AG04450 (cell line): Measurements from ENCODE around the gene CC2D1B. TPM values are rescaled to one million over a fixed set of nuclear protein-coding genes. Genes with fewer than 3 reads are reported as not detected.

Source experiments
- CTCF ChIA-PET: fragments of 300-600, 350-600 bp; formaldehyde crosslinking; extraction: SDS; loops from one replicate; lab custom pipeline; 2022; ENCODE audit warnings: antibody characterized with exemption, inconsistent platforms; lab: Charles Lee
- POLR2A ChIA-PET: fragments of 350-600 bp; formaldehyde crosslinking; extraction: SDS; loops from one replicate; lab custom pipeline; 2021; ENCODE audit warnings: antibody characterized with exemption, inconsistent platforms; lab: Yijun Ruan, JAX
- DNase-seq: peaks from one replicate; pipeline ENCODE4 v3.0.0-alpha.2; 2011; ENCODE audit warnings: low read depth, low spot score
- H3K27ac ChIP-seq: one replicate; pipeline ENCODE4 v1.5.1; 2012; ENCODE audit warnings: low read depth, low read length, control low read depth
- H3K27me3 ChIP-seq: one replicate; pipeline ENCODE4 v1.6.0; 2012; ENCODE audit warnings: low read length; ENCODE audit not compliant: control insufficient read depth, insufficient read depth
- H3K4me3 ChIP-seq: 2 replicates; pipeline ENCODE4 v1.5.1; 2011; ENCODE audit warnings: mild to moderate bottlenecking, low read depth, low read length, control low read depth
- H3K9me3 ChIP-seq: 2 replicates; pipeline ENCODE4 v1.5.1; 2012; ENCODE audit warnings: low read length; ENCODE audit not compliant: control insufficient read depth, insufficient read depth
- polyA plus RNA-seq: library from polyadenylated mRNA; depleted of rRNA; stranded (reverse); fragments of >200 nt; gene quantifications from 2 replicates; pipeline ENCODE4 v1.2.3, GENCODE V29; 2011
- TF ChIP-seq, protein P1 (sequence below): IDR thresholded peaks from 2 replicates; pipeline ENCODE4 v1.5.1; 2011; ENCODE audit warnings: low read depth, low read length, control low read depth, inconsistent platforms

Gene CC2D1B
- polyA plus RNA-seq, 1 experiment: 9.7 TPM

- ChIA-PET CTCF (interaction anchor here (0.6 to 1.0 kb wide), 3 partner anchors 20 to 1668 kb away, joined by 3 read pairs; no protein-coding TSS in a partner anchor), POLR2A (interaction anchor here (0.7 to 1.1 kb wide), 2 partner anchors 36 to 516 kb away, joined by 3 read pairs; partner anchors contain the start of gene PRPF38A)
- TF ChIP-seq, protein P1, sequence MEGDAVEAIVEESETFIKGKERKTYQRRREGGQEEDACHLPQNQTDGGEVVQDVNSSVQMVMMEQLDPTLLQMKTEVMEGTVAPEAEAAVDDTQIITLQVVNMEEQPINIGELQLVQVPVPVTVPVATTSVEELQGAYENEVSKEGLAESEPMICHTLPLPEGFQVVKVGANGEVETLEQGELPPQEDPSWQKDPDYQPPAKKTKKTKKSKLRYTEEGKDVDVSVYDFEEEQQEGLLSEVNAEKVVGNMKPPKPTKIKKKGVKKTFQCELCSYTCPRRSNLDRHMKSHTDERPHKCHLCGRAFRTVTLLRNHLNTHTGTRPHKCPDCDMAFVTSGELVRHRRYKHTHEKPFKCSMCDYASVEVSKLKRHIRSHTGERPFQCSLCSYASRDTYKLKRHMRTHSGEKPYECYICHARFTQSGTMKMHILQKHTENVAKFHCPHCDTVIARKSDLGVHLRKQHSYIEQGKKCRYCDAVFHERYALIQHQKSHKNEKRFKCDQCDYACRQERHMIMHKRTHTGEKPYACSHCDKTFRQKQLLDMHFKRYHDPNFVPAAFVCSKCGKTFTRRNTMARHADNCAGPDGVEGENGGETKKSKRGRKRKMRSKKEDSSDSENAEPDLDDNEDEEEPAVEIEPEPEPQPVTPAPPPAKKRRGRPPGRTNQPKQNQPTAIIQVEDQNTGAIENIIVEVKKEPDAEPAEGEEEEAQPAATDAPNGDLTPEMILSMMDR: peak; percentile 34
- Histone ChIP-seq H3K4me3 (peak overlapping the region; percentile 41), H3K27ac (no peak overlapping the region), H3K27me3 (no peaks in the 10 kb centered on the region), H3K9me3 (no peaks in the 10 kb centered on the region; the same call in 1 of the 2 replicates)
- no peak for DNase-seq
These were observed 2.6 kb upstream of the CC2D1B start for GRCh38 chr1:52368383-52369172.

GRCh38 chr1:52367272-52367671 lies 1.3 kb upstream of the CC2D1B start:
- DNase-seq: no peak
- TF ChIP-seq, protein P1: no peak
- CTCF ChIA-PET: interaction anchor here (1.4 kb wide), 1 partner anchor 319 kb away, joined by 6 read pairs; no protein-coding TSS in a partner anchor
- H3K9me3 ChIP-seq: no peaks in the 10 kb centered on the region; the same call in 1 of the 2 replicates
- H3K27ac ChIP-seq: no peak overlapping the region
- H3K27me3 ChIP-seq: no peaks in the 10 kb centered on the region
- H3K4me3 ChIP-seq: no peak overlapping the region
- POLR2A ChIA-PET: interaction anchor here (1.1 kb wide), 1 partner anchor 37 kb away, joined by 3 read pairs; the partner anchor contains the start of gene PRPF38A

- H3K27ac ChIP-seq: no peak overlapping the region
- H3K4me3 ChIP-seq: peak overlapping the region; percentile 90
- H3K27me3 ChIP-seq: no peaks in the 10 kb centered on the region
- TF ChIP-seq, protein P1: no peak
- no peak for DNase-seq
- no peaks in the 10 kb centered on the region; the same call in 1 of the 2 replicates for H3K9me3 ChIP-seq
- POLR2A ChIA-PET: interaction anchor here (0.6 to 1.0 kb wide), 4 partner anchors 23 to 311 kb away, joined by 3 to 6 read pairs (median 3); partner anchors contain the start of genes ORC1 and PRPF38A
- CTCF ChIA-PET: interaction anchor here (1.4 kb wide), 1 partner anchor 320 kb away, joined by 6 read pairs; no protein-coding TSS in a partner anchor
These were observed 467 bp upstream of the CC2D1B start for GRCh38 chr1:52366517-52366827.

GRCh38 chr1:52365071-52365745 lies 797 bp downstream of the CC2D1B start:
- Histone ChIP-seq H3K9me3 (no peaks in the 10 kb centered on the region; the same call in 1 of the 2 replicates), H3K27ac (peak overlapping the region; percentile 80)
- CTCF ChIA-PET: no interaction called here

More at GRCh38 chr1:52365071-52365745, 797 bp downstream of the CC2D1B start:
- POLR2A ChIA-PET: interaction anchor here (0.6 to 0.7 kb wide), 3 partner anchors 14 to 1471 kb away, joined by 3 to 6 read pairs (median 3); no protein-coding TSS in a partner anchor
- TF ChIP-seq, protein P1: no peak
- H3K27me3 ChIP-seq: no peaks in the 10 kb centered on the region
- peak overlapping the region; percentile 90 for H3K4me3 ChIP-seq
- no peak for DNase-seq
